ENCODE measurements around the gene USP36. TPM values are rescaled to one million over a fixed set of nuclear protein-coding genes. Genes with fewer than 3 reads are reported as not detected.

Gene USP36
- polyA plus RNA-seq, 1 donor (not counting 4 experiments of a cell fraction or from before 2014, with no cell fraction given): 25.2 TPM

- Histone ChIP-seq H3K9ac (ENCODE audit: control insufficient read depth, extremely low read depth, insufficient read depth, low read length) (no peak overlapping the region), H3K27me3 (ENCODE audit: control insufficient read depth, extremely low read depth, insufficient read depth, low read length) (no peaks in the 10 kb centered on the region), H4K20me1 (ENCODE audit: control insufficient read depth, extremely low read depth, insufficient read depth, low read length) (no peaks in the 10 kb centered on the region), H2AFZ (ENCODE audit: control insufficient read depth, low read length) (no peak overlapping the region), H3K4me2 (ENCODE audit: control insufficient read depth, extremely low read depth, insufficient read depth, low read depth, low read length) (no peak overlapping the region), H3K9me1 (ENCODE audit: control insufficient read depth, extremely low read depth, insufficient read depth, low read length) (no peaks in the 10 kb centered on the region), H3K27ac (ENCODE audit: control insufficient read depth, insufficient read depth, low read length) (no peak overlapping the region), H3K9me3 (ENCODE audit: control insufficient read depth, low read depth, low read length) (no peaks in the 10 kb centered on the region), H3K4me1 (ENCODE audit: control insufficient read depth, extremely low read depth, insufficient read depth, low read length) (no peaks in the 10 kb centered on the region), H3K4me3 (ENCODE audit: control insufficient read depth in 2 of 3, extremely low read depth in 1 of 3, insufficient read depth in 2 of 3, low read depth in 1 of 3, low read length in 3 of 3) (no peak overlapping the region), H3K36me3 (ENCODE audit: control insufficient read depth in 2 of 2, extremely low read depth in 1 of 2, insufficient read depth in 2 of 2, low read length in 2 of 2) (no peaks in the 10 kb centered on the region), H3K79me2 (ENCODE audit: control insufficient read depth, insufficient read depth, low read length) (no peaks in the 10 kb centered on the region)
- TF ChIP-seq EZH2 (IDR thresholded peaks at IDR 0.05; ENCODE audit: low read length): no peak
- TF ChIP-seq, protein P1, sequence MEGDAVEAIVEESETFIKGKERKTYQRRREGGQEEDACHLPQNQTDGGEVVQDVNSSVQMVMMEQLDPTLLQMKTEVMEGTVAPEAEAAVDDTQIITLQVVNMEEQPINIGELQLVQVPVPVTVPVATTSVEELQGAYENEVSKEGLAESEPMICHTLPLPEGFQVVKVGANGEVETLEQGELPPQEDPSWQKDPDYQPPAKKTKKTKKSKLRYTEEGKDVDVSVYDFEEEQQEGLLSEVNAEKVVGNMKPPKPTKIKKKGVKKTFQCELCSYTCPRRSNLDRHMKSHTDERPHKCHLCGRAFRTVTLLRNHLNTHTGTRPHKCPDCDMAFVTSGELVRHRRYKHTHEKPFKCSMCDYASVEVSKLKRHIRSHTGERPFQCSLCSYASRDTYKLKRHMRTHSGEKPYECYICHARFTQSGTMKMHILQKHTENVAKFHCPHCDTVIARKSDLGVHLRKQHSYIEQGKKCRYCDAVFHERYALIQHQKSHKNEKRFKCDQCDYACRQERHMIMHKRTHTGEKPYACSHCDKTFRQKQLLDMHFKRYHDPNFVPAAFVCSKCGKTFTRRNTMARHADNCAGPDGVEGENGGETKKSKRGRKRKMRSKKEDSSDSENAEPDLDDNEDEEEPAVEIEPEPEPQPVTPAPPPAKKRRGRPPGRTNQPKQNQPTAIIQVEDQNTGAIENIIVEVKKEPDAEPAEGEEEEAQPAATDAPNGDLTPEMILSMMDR (optimal IDR thresholded peaks at IDR 0.05 in 1 of 3, IDR thresholded peaks at IDR 0.05 in 1 of 3, conservative IDR thresholded peaks at IDR 0.05 in 1 of 3; ENCODE audit: extremely low read depth in 1 of 3, insufficient read depth in 2 of 3, low read length in 3 of 3): no peak
- dilution Hi-C loops (cut with MboI; ENCODE audit: extremely low pct_ligation_motif_present, low sequenced_read_pairs): no loop called here
- no peak for DNase-seq (ENCODE audit: low read depth, low spot score)
- FAIRE-seq: no peak
Measured at GRCh38 chr17:78876094-78876597, 35.5 kb upstream of the USP36 start.

DNA sequence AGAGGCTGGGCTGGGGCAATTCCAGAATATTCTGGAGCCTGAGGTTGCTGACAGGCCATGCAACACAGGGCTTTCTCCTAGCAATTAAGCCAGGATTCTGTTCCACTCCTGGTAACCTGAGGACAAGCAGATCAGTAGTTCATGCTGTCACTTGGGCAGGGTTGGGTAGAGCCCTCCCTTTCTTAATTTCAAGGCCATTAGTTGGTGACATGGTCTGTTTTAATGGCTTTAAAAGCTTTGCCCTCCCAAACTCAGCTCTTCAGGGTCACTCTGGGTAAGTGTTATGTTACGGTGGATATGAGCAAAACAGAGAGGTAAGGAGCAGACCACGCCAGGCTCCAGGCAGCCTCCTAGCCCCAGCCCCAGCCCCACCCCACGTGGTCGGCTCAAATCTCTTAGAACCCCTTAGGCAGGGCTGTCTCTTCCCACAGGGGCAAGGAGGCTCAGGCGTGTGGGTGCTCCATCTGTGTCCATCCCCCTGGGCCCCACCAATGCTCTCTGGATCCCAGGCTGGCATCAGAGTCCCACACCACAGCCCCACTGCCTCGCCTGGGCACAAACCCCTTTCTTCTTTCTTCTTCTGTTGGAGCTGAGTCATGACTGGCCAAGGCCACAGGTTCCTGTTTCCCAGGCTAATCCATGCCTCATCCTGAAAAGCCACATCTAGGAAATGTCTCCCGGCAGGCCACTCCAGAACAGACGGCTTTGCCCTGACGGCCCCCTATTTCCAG, 34.9 kb upstream of the USP36 start:
- no peak overlapping the region for H3K4me2 ChIP-seq (ENCODE audit: control insufficient read depth, extremely low read depth, insufficient read depth, low read depth, low read length)
- no peak overlapping the region for H3K27ac ChIP-seq (ENCODE audit: control insufficient read depth, insufficient read depth, low read length)
- no peaks in the 10 kb centered on the region for H3K79me2 ChIP-seq (ENCODE audit: control insufficient read depth, insufficient read depth, low read length)
- dilution Hi-C loops (cut with MboI; ENCODE audit: extremely low pct_ligation_motif_present, low sequenced_read_pairs): no loop called here
- no peaks in the 10 kb centered on the region for H3K4me1 ChIP-seq (ENCODE audit: control insufficient read depth, extremely low read depth, insufficient read depth, low read length)
- H3K27me3 ChIP-seq (ENCODE audit: control insufficient read depth, extremely low read depth, insufficient read depth, low read length): no peaks in the 10 kb centered on the region
- no peak overlapping the region for H3K4me3 ChIP-seq (ENCODE audit: control insufficient read depth in 2 of 3, extremely low read depth in 1 of 3, insufficient read depth in 2 of 3, low read depth in 1 of 3, low read length in 3 of 3)
- no peaks in the 10 kb centered on the region for H3K9me1 ChIP-seq (ENCODE audit: control insufficient read depth, extremely low read depth, insufficient read depth, low read length)
- DNase-seq (ENCODE audit: low read depth, low spot score): no peak
- no peak overlapping the region for H2AFZ ChIP-seq (ENCODE audit: control insufficient read depth, low read length)
- no peak overlapping the region for H3K9ac ChIP-seq (ENCODE audit: control insufficient read depth, extremely low read depth, insufficient read depth, low read length)
- TF ChIP-seq, protein P1 (optimal IDR thresholded peaks at IDR 0.05 in 1 of 3, IDR thresholded peaks at IDR 0.05 in 1 of 3, conservative IDR thresholded peaks at IDR 0.05 in 1 of 3; ENCODE audit: extremely low read depth in 1 of 3, insufficient read depth in 2 of 3, low read length in 3 of 3): no peak
- no peak for TF ChIP-seq EZH2 (IDR thresholded peaks at IDR 0.05; ENCODE audit: low read length)
- no peak for FAIRE-seq
- H4K20me1 ChIP-seq (ENCODE audit: control insufficient read depth, extremely low read depth, insufficient read depth, low read length): no peaks in the 10 kb centered on the region
- no peaks in the 10 kb centered on the region for H3K9me3 ChIP-seq (ENCODE audit: control insufficient read depth, low read depth, low read length)
- no peaks in the 10 kb centered on the region for H3K36me3 ChIP-seq (ENCODE audit: control insufficient read depth in 2 of 2, extremely low read depth in 1 of 2, insufficient read depth in 2 of 2, low read length in 2 of 2)
